LHCN-M2 (cell line): ENCODE data around the gene KIF3B. TPM values are rescaled to one million over a fixed set of nuclear protein-coding genes. Genes with fewer than 3 reads are reported as not detected.
"Not testable (repeated sequence)": the region's sequence is repeated elsewhere in the genome, so short reads cannot be mapped to it uniquely, and the experiment has no call there.

Experiments used
- DNase-seq: peaks from one replicate; pipeline ENCODE4 v3.0.0-alpha.2; 2012; ENCODE audit warnings: low read depth
- total RNA-seq: library from RNA; depleted of rRNA; stranded (reverse); fragments of >200 nt; gene quantifications from 2 replicates; pipeline ENCODE4 v1.2.3, GENCODE V29; 2014

Gene KIF3B
- total RNA-seq, 1 experiment from 2014 or later: 18.8 TPM

DNA sequence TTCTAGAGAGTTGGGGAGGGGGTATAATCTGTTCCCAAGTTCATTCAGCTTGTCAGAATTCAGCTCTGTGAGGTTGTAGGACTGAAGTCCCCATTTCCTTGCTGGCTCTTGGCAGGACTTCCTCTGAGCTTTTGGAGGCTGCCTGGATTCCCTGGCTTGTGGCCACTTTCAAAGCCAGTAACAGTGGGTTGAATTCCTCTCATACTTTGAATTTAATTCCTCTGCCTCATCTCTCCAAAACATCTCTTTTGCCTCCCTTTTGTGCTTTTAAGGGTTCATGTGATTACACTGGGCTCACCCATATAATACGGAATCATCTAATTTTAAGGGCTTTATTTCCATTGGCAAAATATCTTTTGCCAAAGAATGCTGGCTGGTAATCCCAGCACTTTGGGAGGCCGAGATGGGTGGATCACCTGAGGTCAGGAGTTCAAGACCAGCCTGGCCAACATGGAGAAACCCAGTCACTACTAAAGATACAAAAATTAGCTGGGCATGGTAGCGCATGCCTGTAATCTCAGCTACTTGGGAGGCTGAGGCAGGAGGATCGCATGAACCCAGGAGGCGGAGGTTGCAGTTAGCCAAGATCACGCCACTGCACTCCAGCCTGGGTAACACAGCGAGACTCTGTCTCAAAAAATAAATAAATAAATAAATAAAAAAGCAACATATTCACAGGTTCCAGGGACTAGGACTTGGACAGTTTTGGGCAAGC is 78.6 kb downstream of the KIF3B start:
- peak; percentile 66 for DNase-seq

DNA sequence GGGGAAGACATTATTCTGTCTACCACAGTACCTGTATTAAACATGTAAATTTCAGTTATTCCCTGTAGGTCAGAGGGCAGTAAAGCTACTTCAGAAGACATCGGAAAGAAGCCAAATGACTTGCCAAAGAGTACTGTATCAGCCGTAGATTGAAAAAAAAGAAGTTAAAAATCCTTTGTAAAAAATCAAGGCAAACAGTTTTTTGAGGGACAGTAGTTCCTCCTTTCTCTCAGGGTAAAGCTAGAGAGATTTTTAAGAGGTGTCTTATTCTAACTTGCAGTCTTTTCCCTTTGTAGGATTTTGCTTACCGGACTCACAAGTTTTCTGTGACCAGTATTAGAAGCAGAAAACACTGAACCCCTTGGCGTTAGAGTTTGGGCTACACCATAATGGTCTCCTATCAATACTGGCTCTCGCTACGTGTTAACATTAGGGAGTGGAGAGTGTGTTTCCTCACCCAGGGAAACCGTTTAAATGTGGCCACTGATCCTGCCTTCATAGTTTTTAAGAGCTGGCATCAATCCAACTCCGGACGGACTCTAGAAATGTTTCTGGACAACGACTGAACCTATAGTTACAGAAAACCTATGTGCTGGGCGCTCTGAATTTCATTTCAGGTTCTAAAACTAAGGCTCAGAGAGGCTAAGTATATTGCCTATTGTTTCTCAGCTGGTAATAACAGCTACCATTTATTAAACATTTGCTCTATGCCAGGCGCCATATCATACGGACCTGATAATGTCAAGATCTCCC is 79.3 kb downstream of the KIF3B start:
- no peak for DNase-seq

DNA sequence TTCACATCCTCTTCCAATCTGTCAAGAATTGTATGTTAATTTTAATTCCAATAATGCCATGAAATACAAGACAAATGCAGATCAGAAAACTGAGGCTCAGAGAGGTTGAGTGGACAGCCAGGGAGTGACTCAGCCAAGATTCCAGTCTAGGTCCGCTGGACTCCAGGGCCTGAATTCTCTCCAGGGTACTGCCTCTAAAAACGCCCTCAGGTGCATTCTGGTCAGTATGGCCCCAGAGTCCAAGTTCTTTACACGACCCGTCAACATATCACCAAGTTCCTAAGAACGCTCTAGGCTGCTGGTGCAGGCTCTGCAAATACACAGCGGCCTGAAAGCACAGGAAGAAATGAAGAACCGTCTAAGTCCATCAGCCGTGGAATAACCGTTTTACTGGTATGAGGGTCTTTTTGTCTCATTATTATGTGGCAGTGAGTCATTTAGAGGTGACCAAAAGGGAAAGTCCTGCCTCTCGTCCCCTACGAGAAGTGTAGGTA is 80.0 kb downstream of the KIF3B start:
- DNase-seq: peak; percentile 52

DNA sequence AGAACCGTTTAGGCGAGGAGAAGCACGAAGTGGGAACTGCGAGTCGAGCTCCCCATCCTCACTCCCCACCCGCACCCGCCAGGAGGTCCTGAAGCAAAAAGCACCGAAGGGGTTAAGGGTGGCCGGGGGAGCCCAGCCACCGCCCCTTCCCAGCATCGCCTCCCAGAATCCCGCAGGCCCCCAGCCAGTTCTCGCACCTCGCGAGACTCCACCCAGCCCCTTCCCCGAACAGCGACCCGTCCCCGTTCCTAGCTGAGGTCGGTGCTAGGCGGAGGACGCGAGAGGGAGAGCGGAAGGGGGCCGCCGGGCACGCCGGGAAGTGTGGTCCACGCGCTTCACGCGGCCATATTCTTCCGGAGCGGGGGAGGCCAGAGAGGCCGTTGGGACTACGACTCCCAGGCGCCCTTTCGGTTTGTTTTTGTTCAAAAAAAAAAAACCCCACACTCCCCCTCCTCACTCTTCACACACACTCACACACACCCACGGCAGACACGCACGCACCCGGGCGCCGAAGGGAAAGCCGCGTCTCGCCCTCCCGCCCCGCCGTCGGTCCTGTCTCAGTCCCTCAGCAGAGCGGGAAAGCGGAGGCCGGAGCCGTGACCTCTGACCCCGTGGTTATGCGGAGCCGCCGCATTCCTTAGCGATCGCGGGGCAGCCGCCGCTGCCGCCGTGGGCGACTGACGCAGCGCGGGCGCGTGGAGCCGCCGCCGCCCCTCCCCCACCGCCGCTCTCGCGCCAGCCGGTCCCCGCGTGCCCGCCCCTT is 80.6 kb downstream of the KIF3B start, which contains the start of gene ASXL1:
TSS of gene ASXL1 (plus strand) at position 463 of the 763 bp plus-strand sequence. CDS start 445 bp downstream, outside the sequence.
- DNase-seq: peak; percentile 97

DNA sequence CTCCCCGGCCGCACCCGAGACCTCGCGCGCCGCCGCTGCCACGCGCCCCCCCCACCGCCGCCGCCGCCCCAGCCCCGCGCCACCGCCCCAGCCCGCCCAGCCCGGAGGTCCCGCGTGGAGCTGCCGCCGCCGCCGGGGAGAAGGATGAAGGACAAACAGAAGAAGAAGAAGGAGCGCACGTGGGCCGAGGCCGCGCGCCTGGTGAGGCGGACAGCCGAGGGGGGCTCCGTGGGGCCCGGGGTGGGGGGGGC is 81.1 kb downstream of the KIF3B start:
- no peak for DNase-seq

DNA sequence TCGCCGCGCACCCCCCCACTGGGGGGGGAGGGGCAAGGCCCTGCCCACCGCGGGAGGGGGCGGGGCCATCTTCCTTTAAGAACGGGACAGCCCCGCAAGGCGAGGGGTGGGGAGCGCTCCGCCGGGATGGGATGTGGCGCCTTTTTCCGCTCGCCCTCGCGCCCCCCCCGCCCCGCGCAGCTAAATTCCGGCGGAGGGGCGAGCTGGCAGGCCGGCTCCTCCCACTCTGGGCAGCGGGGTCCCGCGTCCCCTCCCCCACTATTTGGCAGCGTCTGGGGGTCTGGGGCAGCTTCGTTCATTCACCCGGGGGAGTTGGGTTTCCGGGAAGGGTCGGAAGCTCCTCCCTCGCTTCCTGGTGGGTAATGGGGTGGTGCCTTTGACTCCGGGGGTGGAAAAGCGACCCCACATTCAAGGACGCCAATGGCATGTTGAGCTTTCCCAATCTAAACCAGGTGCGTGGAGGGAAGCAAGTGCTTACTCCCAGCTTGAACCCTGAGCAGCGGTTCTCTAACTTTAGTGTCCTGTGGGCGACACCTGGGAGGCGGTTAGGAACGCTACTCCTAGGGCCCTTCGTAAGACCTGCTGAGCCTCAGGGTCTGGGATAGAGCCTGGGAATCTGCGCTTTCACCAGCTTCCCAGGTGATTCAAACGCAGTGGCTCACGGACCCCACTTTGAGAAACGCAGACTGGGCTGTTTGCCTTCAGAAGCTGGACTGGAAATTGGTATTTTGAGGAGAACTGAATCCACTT is 81.6 kb downstream of the KIF3B start:
- peak; percentile 50 for DNase-seq

DNA sequence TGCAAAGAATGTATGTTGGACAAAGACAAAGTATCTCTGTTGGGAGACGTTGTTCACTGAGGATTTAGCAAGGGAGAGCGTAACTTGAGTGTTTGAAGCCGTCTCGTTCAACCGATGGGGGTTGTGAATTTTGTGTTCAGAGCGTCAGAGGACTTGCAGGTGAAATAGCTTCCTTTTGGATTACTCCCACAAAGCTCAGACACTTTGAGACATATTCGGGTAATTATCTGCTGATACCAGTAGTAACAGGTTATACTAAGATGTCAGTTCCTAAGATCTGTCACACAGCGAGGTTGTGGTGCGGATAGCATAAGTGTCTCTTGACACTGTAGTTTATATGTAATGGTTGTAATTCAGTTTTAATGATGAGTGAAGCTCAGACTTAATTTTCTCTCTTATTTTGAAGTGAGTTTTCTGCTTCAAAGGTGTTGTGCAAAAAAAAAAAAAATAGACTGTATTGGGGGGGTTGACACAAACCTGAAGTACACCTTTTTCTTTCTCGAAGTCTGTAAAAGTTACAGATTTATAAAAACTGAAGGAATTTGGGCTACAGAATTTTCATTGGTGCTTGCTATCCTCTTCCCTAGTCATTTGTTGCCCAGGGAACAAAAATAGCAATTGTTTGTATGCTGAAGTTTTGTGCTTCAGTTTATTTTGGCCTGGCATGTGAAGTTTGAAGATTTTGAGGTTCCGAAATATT is 82.3 kb downstream of the KIF3B start:
- peak; percentile 24 for DNase-seq

DNA sequence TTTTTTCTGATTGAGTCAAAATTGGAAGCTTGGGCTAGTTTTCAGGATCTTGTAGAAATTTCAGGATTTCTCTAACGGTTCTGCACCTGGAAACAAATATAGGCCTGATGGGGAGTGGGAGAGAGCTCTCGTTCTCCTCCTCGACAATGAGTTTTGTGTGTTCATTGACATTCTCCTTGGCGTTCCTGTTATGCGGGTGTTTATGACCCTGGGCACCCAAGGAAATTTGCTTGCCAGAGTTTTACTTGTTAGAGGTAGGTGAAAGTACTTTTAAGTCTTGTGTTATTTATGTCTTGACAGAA is 82.8 kb downstream of the KIF3B start:
- no peak for DNase-seq

DNA sequence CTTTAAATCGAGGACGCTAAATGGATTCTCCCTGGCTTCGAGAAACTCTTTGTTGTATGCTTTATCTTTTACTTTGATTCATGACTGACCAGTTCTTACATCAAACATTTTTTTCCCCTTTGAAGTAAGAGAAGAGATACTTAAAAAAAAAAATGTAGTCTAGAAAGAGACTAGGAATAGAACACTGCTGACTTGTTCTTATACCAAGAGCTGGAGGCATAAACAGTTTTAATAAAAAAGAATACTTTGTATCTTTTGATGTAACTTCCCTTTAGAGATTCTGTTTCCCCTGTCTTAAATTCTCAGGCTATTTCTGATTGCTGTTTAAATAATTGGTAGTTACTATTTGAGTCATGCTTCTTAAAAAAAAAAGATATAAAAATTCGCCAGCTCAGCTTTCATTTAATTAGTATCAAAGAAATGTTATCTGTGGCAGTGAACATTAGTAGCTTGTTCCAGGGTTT is 85.5 kb downstream of the KIF3B start:
- DNase-seq: no peak

DNA sequence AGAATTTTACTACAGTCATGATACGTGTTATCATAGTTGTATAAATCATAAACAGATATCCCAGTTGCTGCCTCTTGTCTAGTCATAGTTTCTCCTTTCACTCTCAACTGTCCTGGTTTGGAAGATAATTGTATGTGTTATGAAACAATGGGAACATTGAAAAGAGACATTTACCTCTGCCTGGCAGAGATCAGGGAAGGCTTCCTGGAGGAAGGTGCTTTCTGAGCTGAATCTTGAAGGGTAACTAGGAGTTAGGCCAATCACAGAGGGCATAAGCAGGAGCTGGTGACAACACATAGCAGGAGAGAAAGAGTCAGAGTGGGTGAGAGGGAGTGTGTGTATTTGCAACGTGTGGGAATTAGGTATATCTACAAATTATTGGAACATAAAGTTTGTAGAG is 86.0 kb downstream of the KIF3B start:
- no peak for DNase-seq

DNA sequence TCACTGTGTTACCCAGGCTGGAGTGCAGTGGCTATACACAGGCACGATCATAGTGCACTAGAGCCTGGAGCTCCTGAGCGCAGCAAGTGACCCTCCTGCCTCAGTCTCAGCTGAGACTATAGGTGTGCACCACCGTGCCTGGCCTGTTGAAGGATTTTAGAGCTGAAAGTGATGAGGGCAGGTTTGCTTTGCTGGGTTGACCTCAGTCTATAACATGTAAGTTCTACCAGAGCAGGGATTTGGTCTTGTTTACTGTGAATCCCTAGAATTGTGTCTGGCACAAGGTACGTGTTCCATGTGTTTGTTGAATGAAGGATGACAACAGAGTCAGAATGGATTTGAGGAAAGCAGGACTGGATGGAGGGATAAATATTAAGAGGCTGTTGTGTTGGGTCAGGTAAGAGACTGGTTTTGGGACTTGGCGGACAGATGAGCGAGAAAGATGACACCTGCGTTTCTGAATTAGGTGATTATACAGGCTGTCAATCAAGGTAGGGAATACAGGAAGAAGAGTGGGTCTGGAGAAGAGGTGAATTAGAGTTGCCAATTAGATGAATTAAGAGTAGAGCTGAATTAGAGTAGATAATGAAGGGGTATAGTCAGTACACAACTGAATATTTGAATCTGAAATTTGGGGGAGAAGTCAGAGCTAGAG is 87.2 kb downstream of the KIF3B start:
- DNase-seq: no peak

DNA sequence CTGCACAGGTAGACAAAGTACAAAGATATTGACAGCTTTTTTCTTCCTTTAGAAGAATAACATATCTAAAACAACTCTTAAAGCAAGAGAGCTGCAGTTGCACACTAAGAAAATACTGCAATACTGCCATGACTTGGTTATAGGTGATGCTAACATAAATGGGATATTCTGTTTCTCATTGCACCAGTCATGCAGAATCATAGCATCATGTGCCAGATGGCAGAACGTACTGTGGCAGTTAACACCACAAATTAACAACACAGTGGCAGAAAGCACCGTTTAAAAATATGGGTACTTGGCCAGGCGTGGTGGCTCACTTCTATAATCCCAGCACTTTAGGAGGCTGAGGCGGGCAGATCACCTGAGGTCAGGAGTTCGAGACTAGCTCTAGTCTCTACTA is 88.1 kb downstream of the KIF3B start:
- DNase-seq: no peak

DNA sequence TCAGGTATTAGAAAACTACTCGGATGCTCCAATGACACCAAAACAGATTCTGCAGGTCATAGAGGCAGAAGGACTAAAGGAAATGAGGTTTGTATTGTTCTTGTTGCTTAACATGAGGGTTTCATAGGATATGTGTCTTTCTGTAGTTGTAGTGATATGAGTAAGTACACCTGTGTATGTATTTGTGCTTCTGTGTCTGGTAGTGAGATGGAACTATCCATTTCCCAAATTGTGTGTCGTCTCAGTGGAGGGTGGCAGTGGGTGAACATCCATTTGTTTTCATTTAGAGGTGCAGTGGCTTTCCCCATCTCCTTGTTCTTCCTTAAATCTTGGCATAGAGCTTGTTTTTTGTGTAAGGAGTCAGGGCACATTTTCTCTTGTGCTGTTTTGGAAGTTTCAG is 88.9 kb downstream of the KIF3B start:
- DNase-seq: no peak

DNA sequence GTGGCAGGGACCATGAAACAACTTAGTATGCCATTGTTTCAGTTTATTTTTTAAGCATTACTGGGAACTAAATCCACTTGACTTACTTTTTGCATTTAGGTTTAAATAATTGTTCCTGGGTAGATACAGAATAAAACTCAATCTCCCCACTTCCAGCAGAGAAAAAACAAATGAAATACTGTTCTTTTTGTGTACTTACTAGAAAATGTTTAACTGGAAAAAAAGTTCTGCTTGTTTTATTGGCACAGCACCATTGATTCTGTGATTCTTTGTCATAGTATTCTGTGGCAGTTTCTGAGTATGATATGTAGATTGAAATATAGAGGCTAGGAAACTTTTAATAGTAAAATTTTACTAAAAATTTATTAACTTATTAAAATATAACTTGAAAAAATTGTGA is 90.9 kb downstream of the KIF3B start:
- no peak for DNase-seq

DNA sequence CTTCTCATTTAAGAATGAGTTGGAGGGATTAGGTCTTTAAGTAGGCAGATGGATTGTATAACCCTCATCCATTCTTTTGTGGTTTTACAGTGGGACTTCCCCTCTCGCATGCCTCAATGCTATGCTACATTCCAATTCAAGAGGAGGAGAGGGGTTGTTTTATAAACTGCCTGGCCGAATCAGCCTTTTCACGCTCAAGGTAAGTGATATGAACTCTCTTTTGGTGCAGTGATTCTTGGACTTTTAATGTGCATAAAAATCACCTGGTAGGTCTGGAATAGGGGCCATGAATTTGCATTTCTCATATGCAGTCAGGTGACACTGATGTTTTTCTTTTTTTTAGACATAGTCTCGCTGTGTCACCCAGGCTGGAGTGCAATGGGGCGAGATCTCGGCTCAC is 91.5 kb downstream of the KIF3B start:
- DNase-seq: no peak

DNA sequence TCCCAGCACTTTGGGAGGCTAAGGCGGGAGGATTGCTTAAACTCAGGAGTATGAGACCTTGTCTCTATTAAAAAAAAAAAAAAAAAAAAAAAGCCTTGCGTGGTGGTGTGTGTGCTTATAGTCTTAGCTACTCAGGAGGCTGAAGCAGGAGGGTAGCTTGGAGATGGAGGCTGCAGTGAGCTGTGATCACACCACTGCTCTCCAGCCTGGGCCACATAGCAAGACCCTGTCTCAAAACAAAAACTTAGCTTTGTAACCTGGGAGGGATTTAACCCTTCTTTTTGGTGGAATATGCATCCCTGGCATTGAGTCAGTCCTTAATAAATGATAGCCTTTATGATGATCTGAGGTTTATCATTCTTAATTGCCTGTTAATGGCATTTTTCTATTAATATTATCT is 93.4 kb downstream of the KIF3B start:
- DNase-seq: no peak

DNA sequence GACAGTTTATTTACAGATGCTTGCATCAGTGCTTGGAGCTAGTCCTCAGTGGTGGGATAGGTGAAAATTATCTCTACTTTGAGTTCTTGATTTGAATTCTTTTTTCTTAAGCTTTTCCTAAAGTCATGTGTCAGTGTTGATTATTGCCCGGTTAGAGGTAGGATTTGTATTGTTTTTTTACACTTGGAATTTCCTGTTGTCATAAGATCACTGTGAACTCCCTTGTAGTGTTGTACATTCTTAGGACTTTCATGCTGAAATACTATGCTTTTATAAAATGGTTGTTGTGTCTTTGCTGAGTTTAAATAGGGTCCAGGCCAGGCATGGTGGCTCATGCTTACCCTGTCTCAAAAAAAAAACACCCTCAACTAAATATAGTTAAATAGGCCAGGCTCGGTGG is 101.0 kb downstream of the KIF3B start:
- DNase-seq: no peak

DNA sequence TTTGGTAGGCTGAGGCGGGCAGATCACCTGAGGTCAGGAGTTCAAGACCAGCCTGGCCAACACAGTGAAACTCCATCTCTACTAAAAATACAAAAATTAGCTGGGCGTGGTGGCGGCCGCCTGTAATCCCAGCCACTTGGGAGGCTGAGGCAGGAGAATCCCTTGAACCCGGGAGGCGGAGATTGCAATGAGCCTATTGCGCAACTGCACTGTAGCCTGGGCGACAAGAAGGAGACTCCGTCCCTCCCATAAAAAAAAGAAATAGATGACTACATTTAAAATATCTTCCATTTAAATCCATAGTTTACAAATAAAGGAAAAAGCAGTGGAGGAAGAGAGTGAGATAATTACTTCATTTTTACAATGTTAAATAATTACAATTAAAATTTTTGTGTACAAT is 102.6 kb downstream of the KIF3B start:
- DNase-seq: not testable (repeated sequence)

DNA sequence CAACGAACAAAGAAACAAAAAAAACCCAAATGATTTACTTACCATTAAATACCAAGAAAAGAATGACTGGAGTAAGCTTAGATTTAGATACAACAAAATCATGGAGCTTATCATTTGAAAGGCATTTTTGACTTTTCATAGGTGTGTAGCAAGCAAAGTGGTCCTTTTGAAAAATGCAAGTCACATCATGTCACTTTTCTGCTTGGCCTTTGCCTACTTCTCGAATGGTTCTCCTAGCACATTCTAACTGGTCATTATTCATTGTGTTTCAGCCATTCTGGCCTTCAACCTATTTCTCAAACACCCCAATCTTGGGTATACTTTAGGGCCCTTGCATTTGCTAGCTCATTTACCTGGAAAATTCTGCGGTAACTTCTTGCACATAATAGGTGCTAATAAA is 103.3 kb downstream of the KIF3B start:
- DNase-seq: no peak

DNA sequence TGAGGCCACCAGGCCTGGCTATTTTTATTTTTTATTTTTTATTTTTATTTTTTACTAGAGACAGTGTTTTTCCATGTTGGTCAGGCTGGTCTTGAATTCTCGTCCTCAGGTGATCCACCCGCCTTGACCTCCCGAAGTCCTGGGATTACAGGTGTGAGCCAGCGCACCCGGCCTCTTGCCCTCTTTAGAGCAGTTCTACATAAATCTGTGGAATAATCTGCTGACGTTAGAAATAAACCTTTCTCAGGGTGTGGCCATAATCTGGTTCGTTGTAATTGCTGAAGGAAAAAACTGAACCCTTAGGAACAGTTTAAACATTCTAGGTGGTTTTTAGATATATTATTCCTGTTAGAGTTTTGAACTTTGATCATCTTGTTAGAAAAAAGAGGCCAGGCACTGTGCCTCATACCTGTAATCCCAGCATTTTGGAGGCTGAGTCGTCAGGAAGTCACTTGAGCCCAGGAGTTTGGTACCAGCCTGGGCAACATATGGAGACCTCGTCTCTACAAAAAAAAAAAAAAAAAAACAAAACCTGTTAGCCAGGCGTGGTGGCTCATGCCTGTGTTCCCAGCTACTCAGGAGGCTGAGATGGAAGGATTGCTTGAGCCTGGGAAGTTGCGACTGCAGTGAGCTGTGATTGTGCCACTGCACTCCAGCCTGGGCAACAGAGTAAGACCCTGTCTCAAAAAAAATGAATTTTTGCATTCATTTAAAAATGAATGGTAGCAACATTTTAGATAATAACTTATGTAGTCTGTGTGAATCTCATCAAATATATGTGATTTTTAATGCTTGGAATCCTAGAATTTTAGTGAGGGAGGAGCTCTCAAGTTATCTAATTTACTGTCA is 104.9 kb downstream of the KIF3B start:
- DNase-seq: no peak
